Skeletal muscle tissue (tissue), 4 donors: ENCODE results near the gene SKIC2. TPM values are rescaled to one million over a fixed set of nuclear protein-coding genes. Genes with fewer than 3 reads are reported as not detected.
A peak's percentile ranks its signal among the peaks of the same experiment; 100 is the strongest.

Experiments used
- H3K27ac ChIP-seq: one replicate; pipeline ENCODE4 v1.7.0; 2013; ENCODE audit warnings: mild to moderate bottlenecking, low read depth, low read length, inconsistent platforms
- H3K27me3 ChIP-seq, 3 donors: one replicate each; pipeline ENCODE4 v1.7.0; 2013; ENCODE audit warnings: low read length in 3 of 3; ENCODE audit not compliant: control insufficient read depth in 3 of 3, insufficient read depth in 3 of 3
- H3K36me3 ChIP-seq, 3 donors: one replicate each; pipeline ENCODE4 v1.7.0; 2013; ENCODE audit warnings: low read length in 3 of 3; ENCODE audit not compliant: control insufficient read depth in 3 of 3, insufficient read depth in 3 of 3
- H3K4me1 ChIP-seq, 3 donors: one replicate each; pipeline ENCODE4 v1.7.0; 2013; ENCODE audit warnings: low read length in 3 of 3, mild to moderate bottlenecking in 3 of 3; ENCODE audit not compliant: control insufficient read depth in 3 of 3, insufficient read depth in 3 of 3
- H3K4me3 ChIP-seq, 3 donors: one replicate each; pipeline ENCODE4 v1.7.0; 2013; ENCODE audit warnings: low read length in 3 of 3
- H3K9ac ChIP-seq, 3 donors: one replicate each; pipeline ENCODE4 v1.7.0; 2013; ENCODE audit warnings: low read length in 3 of 3, mild to moderate bottlenecking in 3 of 3, moderate library complexity in 2 of 3, low read depth in 1 of 3
- H3K9me3 ChIP-seq, 3 donors: one replicate each; pipeline ENCODE4 v1.7.0; 2013; ENCODE audit warnings: low read length in 3 of 3; ENCODE audit not compliant: control insufficient read depth in 3 of 3
- total RNA-seq: library from RNA; depleted of rRNA; stranded (reverse); fragments of >200 nt; gene quantifications from one replicate; pipeline ENCODE4 v1.2.3, GENCODE V29; 2014
- donor health status: Osteomylitis.

Gene SKIC2
- total RNA-seq, 1 donor from 2014 or later = 25.1 TPM

DNA sequence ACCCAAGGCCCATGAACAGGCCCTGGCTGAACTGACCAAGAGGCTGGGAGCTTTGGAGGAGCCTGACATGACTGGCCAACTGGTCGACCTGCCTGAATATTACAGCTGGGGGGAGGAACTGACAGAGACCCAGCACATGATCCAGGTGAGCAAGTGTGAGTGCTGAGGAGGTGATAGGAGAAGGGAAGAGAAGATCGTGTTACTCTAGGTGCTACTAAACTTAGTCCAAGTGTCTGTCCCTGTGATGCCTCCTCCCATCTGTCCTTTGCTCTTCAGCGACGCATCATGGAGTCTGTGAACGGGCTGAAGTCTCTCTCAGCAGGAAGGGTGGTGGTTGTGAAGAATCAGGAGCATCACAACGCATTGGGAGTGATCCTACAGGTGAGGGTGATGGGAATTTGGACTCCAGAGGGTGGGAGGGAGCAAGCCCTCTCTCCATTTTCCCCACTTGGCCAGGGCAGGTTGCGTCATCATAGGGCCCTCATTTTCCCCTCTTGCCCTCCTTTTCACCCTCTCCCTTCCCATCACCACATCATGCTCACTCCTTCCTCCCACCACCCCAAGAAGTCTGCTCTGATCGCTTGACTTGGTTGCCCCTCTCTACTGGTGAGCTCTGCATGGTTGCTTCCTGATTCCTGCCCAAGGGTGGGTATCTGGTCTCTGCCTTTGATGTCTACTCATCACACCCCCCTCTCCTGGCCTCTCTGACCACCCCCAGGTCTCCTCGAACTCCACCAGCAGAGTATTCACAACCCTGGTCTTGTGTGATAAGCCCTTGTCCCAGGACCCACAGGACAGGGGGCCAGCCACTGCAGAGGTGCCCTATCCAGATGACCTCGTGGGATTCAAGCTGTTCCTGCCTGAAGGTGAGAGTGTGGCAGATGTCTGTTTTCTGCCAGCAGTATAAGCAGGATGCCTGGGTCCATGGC lies 8.3 kb downstream of the SKIC2 start:
- no peak overlapping the region for H3K9ac ChIP-seq
- no peaks in the 10 kb centered on the region for H3K9me3 ChIP-seq
- peaks cover 66 to 77% (median 74%) of the 10 kb centered on the region in 3 donors for H3K36me3 ChIP-seq
- no peak overlapping the region for H3K27ac ChIP-seq
- no peaks in the 10 kb centered on the region for H3K27me3 ChIP-seq
- H3K4me3 ChIP-seq = no peak overlapping the region
- peaks cover 18 to 23% (median 19%) of the 10 kb centered on the region in 3 donors for H3K4me1 ChIP-seq

DNA sequence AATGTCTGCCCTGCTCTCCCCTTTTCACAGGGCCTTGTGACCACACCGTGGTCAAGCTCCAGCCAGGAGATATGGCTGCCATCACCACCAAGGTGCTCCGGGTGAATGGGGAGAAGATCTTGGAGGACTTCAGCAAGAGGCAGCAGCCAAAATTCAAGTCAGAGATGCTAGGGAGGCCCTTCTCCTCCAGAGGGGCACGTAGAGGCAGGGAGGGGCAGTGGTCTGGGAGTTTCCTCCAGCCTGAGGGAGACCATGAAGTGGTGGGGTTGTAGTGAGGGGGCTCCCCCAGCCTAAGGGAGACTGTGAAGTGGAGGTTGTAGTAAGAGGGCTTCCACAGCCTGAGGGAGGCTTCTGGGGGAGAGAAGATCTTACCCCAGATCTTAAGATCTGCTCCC lies 8.9 kb downstream of the SKIC2 start:
- H3K9ac ChIP-seq = no peak overlapping the region
- no peak overlapping the region for H3K27ac ChIP-seq
- H3K4me3 ChIP-seq = no peak overlapping the region
- no peaks in the 10 kb centered on the region for H3K27me3 ChIP-seq
- H3K36me3 ChIP-seq = peaks cover 60 to 70% (median 68%) of the 10 kb centered on the region in 3 donors
- no peaks in the 10 kb centered on the region for H3K9me3 ChIP-seq
- peaks cover 23 to 30% (median 24%) of the 10 kb centered on the region in 3 donors for H3K4me1 ChIP-seq

- Histone ChIP-seq H3K27me3 (no peaks in the 10 kb centered on the region), H3K9ac (no peak overlapping the region), H3K36me3 (peaks cover 56 to 67% (median 64%) of the 10 kb centered on the region in 3 donors), H3K4me1 (peaks cover 27 to 34% (median 28%) of the 10 kb centered on the region in 3 donors), H3K27ac (no peak overlapping the region), H3K4me3 (no peak overlapping the region), H3K9me3 (no peaks in the 10 kb centered on the region)
These were observed 9.4 kb downstream of the SKIC2 start for GRCh38 chr6:31968326-31968725.

DNA sequence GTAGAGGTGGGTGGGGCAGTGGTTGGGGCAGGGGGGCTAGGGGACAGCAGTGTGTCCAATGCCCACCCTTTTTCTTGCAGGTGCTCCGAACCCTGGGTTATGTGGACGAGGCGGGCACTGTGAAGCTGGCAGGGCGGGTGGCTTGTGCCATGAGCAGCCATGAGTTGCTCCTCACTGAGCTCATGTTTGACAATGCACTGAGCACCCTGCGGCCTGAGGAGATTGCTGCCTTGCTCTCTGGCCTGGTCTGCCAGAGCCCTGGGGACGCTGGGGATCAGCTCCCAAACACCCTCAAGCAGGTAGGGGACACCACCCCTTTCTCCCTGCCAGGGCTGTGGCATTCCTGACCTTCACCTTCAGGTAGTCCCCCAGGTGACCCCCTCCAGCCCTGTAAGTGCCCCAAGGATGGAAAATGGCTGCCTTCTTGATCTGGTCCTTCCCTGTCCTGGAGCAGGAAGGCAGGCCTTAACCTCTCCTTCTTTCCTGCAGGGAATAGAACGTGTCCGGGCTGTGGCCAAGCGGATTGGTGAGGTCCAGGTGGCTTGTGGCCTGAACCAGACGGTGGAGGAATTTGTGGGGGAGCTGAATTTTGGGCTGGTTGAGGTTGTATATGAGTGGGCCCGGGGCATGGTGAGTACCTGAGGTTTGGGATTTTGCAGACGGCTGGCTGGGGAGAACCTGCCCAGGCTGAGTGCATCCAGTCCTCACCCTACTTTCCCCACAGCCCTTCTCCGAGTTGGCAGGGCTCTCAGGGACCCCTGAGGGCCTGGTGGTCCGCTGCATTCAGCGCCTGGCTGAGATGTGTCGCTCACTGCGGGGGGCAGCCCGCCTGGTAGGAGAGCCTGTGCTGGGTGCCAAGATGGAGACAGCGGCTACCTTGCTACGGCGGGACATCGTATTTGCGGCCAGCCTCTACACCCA lies 10.1 kb downstream of the SKIC2 start:
- Histone ChIP-seq H3K27ac (no peak overlapping the region), H3K4me3 (no peak overlapping the region), H3K4me1 (peaks cover 28 to 37% (median 32%) of the 10 kb centered on the region in 3 donors), H3K9me3 (no peaks in the 10 kb centered on the region), H3K27me3 (no peaks in the 10 kb centered on the region), H3K36me3 (peaks cover 49 to 60% (median 57%) of the 10 kb centered on the region in 3 donors), H3K9ac (no peak overlapping the region)

- Histone ChIP-seq H3K9ac (peak overlapping the region; percentile 50 to 93 (median 92)), H3K36me3 (peaks cover 46 to 53% (median 51%) of the 10 kb centered on the region in 3 donors), H3K27ac (peak overlapping the region; percentile 36)
These were observed 11.0 kb downstream of the SKIC2 start for GRCh38 chr6:31969712-31970603.

DNA sequence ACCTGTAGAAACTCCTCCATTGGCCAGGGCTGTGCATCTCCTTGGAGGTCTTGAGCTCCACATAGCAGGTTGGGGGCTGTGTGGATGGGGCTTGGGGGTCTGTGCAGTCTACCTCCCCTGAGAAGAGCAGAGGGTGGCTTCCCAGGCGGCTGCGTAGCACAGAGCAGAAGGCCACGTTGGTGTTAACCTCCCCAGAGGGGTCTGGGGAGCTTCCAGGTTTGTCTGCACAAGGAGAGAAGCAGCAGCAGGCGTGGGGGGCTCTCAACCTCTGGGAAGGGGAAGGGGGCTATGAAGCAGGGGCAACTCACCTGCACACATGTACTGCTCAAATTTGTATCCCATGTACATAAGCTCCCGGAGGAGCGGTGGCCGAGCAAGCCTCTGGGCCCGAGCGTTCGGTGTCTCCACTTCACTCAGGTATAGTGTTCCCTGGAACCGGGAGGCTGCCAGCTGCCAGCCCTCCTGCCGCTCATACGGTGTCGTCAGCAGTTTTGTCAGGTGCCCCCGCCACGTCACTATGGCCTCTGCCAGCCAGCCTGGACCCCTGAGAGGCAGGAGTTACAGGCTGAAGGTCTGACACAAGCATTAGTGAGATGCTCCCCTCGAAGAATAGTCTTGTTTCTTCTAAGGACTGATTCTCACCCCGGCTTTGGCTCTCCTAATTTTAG lies 11.8 kb downstream of the SKIC2 start:
- H3K36me3 ChIP-seq = peaks cover 43 to 47% (median 46%) of the 10 kb centered on the region in 3 donors

More at GRCh38 chr6:31969712-31970603, 11.0 kb downstream of the SKIC2 start:
- peak overlapping the region in 1 of 3 donors; percentile 96 for H3K4me3 ChIP-seq
- peaks cover 28 to 37% (median 32%) of the 10 kb centered on the region in 3 donors for H3K4me1 ChIP-seq
- H3K9me3 ChIP-seq = no peaks in the 10 kb centered on the region
- no peaks in the 10 kb centered on the region for H3K27me3 ChIP-seq

GRCh38 chr6:31971279-31971992 lies 12.5 kb downstream of the SKIC2 start:
- Histone ChIP-seq H3K27me3 (no peaks in the 10 kb centered on the region), H3K4me3 (peak overlapping the region; percentile 81 to 99 (median 96)), H3K27ac (peak overlapping the region; percentile 97), H3K36me3 (peaks cover 38 to 40% (median 40%) of the 10 kb centered on the region in 3 donors), H3K9ac (peak overlapping the region; percentile 84 to 93 (median 92)), H3K9me3 (no peaks in the 10 kb centered on the region), H3K4me1 (peaks cover 28 to 37% (median 32%) of the 10 kb centered on the region in 3 donors)

More for the DNA sequence above, 11.8 kb downstream of the SKIC2 start:
- Histone ChIP-seq H3K27ac (peak overlapping the region; percentile 97), H3K27me3 (no peaks in the 10 kb centered on the region), H3K9me3 (no peaks in the 10 kb centered on the region), H3K9ac (peak overlapping the region; percentile 84 to 93 (median 92)), H3K4me1 (peaks cover 28 to 37% (median 32%) of the 10 kb centered on the region in 3 donors), H3K4me3 (peak overlapping the region; percentile 81 to 99 (median 96))

- peaks cover 31 to 33% (median 33%) of the 10 kb centered on the region in 3 donors for H3K36me3 ChIP-seq
- peak within 1 kb of the TSS; percentile 84 to 93 (median 92) for H3K9ac ChIP-seq
- H3K27ac ChIP-seq = peak within 1 kb of the TSS; percentile 97
- H3K4me1 ChIP-seq = peaks cover 28 to 37% (median 32%) of the 10 kb centered on the region in 3 donors
- no peaks in the 10 kb centered on the region for H3K27me3 ChIP-seq
- no peaks in the 10 kb centered on the region for H3K9me3 ChIP-seq
- peak within 1 kb of the TSS; percentile 81 to 99 (median 96) for H3K4me3 ChIP-seq
These were observed 13.2 kb downstream of the SKIC2 start, which contains the start of gene DXO for GRCh38 chr6:31971993-31972708. Gene DXO (minus strand): TSS chr6:31972138. CDS start chr6:31971675, 463 bp downstream.
